IPS DF 19.7 (cell line): ENCODE measurements around the gene HSP90AA1.

Experiments used
- DNase-seq: peaks from one replicate; pipeline ENCODE4 v3.0.0-alpha.2; 2013; ENCODE audit warnings: low read depth, low spot score

The HSP90AA1 gene

DNA sequence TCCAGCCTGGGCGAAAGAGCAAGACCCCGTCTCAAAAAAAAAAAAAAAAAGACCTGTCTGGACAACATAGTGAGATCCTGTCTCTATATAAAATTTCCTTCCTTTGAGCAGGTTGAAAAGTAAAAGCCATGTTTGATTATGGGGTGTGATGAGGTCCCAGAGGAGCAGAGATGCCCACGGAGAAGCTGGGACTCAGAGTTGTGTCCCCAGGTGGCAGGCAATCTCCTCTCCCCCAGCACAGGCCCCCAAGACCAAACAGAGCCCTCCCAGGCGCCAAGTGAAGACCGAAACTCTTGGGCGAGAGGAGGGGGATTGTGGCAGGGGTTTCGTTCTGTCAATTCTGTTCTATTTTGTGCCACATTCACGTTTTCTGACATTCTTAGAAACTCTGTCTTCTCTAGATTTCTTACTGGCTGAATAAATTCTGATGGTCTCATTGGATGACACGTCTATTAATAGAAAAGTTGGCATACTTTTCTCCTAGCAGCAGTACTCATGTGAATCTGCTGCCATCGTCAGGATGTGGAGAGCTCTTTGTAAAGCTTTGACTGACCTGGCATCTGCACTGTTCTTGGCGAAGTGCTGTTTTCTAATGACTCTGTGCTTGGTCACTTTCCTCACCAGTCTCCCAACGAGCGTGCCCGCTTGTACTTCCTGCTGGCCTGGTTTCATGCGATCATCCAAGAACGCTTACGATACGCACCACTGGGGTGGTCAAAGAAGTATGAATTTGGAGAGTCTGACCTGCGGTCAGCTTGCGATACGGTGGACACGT lies 43.4 kb downstream of the HSP90AA1 start:
- no peak for DNase-seq

DNA sequence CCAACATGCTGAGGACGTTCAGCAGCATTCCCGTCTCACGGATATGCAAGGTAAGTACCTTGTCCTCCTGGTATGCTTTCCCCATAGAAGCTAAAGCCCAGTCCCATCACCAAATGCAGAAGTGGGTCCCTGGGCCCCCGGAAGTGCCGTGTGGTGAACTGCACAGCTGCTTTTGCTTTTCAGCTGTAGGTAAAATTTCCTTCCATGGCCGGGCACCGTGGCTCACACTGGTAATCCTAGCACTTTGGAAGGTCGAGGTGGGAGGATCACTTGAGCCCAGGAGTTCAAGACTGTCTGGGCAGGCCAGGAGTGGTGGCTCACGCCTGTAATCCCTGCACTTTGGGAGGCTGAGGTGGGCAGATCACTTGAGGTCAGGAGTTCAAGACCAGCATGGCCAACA lies 44.1 kb downstream of the HSP90AA1 start:
- DNase-seq, result no peak

DNA sequence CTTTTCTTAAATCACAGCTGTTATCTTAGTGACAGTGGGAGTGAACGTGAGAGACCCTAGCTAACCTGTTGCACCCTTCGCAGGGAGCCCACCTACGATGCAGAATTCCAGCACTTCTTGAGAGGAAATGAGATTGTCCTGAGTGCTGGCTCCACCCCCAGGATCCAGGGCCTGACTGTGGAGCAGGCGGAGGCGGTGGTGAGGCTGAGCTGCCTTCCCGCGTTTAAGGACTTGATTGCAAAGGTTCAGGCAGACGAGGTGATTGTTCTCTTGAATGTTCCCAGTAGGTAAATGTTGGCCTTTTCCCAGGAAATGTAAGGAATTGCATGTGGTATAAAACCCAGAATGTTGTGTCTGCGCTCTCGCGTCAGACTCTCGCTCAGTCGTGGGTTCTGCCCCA lies 46.7 kb downstream of the HSP90AA1 start:
- no peak for DNase-seq

DNA sequence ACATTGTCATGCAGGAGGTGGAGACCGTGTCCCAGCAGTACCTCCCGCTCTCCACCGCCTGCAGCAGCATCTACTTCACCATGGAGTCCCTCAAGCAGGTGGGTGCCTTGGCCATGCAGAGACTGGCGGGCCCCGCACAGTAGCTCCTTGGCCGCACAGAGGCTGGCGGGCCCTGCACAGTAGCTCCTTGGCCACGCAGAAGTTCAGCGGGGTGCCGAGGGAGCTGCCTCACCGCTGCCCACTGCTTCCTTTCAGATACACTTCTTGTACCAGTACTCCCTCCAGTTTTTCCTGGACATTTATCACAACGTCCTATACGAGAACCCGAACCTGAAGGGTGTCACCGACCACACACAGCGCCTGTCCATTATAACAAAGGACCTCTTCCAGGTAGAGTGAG lies 47.7 kb downstream of the HSP90AA1 start:
- DNase-seq, result no peak

DNA sequence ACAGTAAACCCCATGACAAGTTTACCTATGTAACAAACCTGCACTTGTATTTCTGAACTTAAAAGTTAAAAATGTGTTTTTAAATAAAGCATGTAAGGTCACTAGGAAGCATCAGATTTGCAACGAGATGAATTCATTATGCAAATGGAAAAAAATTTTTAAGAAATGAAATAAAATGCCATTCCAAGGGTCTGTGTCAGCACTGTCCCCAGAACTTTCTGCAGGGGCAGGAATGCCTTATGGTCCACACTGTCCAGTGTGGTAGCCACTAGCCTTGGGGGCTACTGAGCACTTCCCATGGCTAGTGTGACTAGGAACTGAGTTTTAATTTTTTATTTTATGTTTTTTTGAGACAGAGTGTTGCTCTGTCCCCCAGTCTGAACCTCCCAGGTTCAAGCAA lies 49.2 kb downstream of the HSP90AA1 start:
- DNase-seq, result no peak

DNA sequence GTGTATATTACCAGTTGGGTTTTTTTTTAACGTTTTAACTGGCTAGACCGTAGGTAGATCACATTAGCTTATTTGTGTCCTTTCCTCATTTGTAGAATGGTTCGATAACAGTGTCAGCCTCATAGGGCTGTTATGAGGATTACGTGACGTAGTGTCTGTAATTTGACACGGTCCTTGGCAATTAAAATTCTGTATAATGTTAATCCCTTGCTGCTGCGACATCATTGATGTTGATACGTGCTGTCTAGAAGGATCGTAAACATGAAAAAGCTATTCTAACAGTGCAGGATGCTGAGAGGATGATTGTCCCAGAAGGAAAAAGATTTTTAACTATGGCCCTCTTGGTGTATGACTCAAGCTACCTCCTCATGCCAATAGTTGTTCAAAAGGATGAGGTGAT lies 50.9 kb downstream of the HSP90AA1 start:
- DNase-seq, result no peak

DNA sequence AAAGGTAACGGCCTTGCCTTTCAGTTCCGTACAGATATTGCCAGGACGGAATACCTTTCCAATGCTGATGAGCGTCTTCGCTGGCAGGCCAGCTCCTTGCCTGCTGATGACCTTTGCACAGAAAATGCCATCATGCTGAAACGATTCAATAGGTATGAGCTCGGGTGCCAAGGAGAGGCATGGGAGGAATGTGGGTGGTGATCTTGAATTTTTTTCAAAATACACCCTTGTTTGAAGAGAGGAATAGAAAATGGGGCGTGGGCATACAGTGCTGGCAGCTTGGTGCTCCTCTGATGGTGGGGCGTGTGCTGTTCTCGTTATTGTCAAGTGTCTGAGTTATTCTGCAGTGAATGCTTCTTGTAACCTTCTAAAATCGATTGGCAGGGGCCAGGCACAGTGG lies 52.5 kb downstream of the HSP90AA1 start:
- DNase-seq, result no peak

DNA sequence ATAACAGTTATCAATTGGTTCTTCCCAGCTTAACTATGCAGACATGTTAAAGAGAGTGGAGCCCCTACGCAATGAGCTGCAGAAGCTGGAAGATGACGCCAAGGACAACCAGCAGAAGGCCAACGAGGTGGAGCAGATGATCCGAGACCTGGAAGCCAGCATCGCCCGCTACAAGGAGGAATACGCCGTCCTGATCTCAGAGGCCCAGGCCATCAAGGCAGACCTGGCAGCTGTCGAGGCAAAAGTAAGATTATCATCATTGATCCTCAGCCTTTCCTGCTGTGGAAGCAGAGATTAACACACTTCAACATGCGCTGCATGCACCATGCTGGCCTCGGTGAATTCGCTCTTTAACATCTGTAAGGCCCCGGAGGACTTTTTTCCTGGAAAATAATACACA lies 53.6 kb downstream of the HSP90AA1 start:
- DNase-seq, result no peak
